Thoracic aorta (tissue), 2 donors: ENCODE measurements around the gene TBXT. TPM values are rescaled to one million over a fixed set of nuclear protein-coding genes. Genes with fewer than 3 reads are reported as not detected.
"Not testable (repeated sequence)": the region's sequence is repeated elsewhere in the genome, so short reads cannot be mapped to it uniquely, and the experiment has no call there.

Experiments used
- ATAC-seq: fragments of 150-250 bp; one replicate; pipeline ENCODE4 v1.8.0; 2017; ENCODE audit warnings: low read depth; ENCODE audit not compliant: insufficient number of reproducible peaks, low FRiP score
- DNase-seq: peaks from one replicate; pipeline ENCODE4 v3.0.0-alpha.2; 2020; ENCODE audit warnings: low spot score
- H3K27ac ChIP-seq, 2 donors: fragments of 200-600 bp; sonication (generic); 1 replicate in 1 of 2; 2 replicates in 1 of 2; pipeline ENCODE4 v1.5.1; 2016; ENCODE audit warnings: mild to moderate bottlenecking in 2 of 2, moderate library complexity in 2 of 2
- H3K27me3 ChIP-seq: fragments of 200-600 bp; sonication (generic); replicated peaks from 2 replicates; pipeline ENCODE4 v1.6.0; 2016; ENCODE audit warnings: mild to moderate bottlenecking; ENCODE audit not compliant: insufficient read depth
- H3K36me3 ChIP-seq: fragments of 200-600 bp; sonication (generic); one replicate; pipeline ENCODE4 v1.5.1; 2016
- H3K4me1 ChIP-seq, 2 donors: fragments of 200-600 bp; sonication (generic); 1 replicate in 1 of 2; 2 replicates in 1 of 2; pipeline versions ENCODE4 v1.5.1 to v1.6.0; 2016; ENCODE audit warnings: low read depth in 2 of 2, mild to moderate bottlenecking in 1 of 2; ENCODE audit not compliant: control insufficient read depth in 1 of 2
- H3K4me3 ChIP-seq: fragments of 200-600 bp; sonication (generic); 2 replicates; pipeline ENCODE4 v1.5.1; 2016; ENCODE audit warnings: mild to moderate bottlenecking
- H3K9me3 ChIP-seq: fragments of 200-600 bp; sonication (generic); 2 replicates; pipeline ENCODE4 v1.5.1; 2016
- total RNA-seq, 2 donors: library from RNA; depleted of rRNA; stranded (reverse); fragments of >200 nt; gene quantifications; one replicate each; pipeline versions ENCODE4 v1.1.0 to v1.2.3, GENCODE V29; 2016
- TF ChIP-seq, protein P1 (sequence below): fragments of 200-600 bp; sonication (generic); IDR thresholded peaks from one replicate; pipeline ENCODE4 v1.5.1; 2019; ENCODE audit warnings: antibody characterized with exemption

TBXT gene
- total RNA-seq, 2 donors from 2014 or later = not detected

DNA sequence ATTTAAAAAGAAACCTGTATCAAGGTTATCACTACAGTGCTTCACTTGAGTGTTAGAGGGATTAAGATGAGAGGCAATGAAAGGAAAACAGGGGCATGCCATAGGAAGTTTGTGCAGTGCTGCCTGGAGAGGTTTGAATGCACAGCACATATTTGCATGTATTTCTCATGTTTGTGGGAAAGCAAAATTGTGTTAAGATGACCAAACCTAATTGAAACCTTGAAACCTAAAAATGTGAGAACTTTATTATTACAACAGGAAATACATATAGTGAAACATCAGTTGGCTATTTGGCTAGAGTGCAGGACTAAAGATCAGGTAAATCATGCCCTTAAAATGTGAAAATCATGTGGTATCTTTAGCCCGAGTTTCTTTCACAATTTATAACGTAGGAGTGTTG lies 8.5 kb upstream of the TBXT start:
- H3K27me3 ChIP-seq = no peaks in the 10 kb centered on the region
- H3K4me3 ChIP-seq = no peak overlapping the region
- DNase-seq = no peak
- H3K36me3 ChIP-seq = no peaks in the 10 kb centered on the region
- H3K27ac ChIP-seq = no peak overlapping the region
- ATAC-seq = no peak
- no peaks in the 10 kb centered on the region for H3K4me1 ChIP-seq
- H3K9me3 ChIP-seq = no peaks in the 10 kb centered on the region
- TF ChIP-seq, protein P1, sequence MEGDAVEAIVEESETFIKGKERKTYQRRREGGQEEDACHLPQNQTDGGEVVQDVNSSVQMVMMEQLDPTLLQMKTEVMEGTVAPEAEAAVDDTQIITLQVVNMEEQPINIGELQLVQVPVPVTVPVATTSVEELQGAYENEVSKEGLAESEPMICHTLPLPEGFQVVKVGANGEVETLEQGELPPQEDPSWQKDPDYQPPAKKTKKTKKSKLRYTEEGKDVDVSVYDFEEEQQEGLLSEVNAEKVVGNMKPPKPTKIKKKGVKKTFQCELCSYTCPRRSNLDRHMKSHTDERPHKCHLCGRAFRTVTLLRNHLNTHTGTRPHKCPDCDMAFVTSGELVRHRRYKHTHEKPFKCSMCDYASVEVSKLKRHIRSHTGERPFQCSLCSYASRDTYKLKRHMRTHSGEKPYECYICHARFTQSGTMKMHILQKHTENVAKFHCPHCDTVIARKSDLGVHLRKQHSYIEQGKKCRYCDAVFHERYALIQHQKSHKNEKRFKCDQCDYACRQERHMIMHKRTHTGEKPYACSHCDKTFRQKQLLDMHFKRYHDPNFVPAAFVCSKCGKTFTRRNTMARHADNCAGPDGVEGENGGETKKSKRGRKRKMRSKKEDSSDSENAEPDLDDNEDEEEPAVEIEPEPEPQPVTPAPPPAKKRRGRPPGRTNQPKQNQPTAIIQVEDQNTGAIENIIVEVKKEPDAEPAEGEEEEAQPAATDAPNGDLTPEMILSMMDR = no peak

DNA sequence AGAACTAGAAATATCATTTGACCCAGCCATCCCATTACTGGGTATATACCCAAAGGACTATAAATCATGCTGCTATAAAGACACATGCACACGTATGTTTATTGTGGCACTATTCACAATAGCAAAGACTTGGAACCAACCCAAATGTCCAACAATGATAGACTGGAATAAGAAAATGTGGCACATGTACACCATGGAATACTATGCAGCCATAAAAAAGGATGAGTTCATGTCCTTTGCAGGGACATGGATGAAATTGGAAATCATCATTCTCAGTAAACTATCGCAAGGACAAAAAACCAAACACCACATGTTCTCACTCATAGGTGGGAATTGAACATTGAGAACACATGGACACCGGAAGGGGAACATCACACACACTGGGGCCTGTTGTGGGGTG lies 7.4 kb upstream of the TBXT start:
- not testable (repeated sequence) for ATAC-seq

DNA sequence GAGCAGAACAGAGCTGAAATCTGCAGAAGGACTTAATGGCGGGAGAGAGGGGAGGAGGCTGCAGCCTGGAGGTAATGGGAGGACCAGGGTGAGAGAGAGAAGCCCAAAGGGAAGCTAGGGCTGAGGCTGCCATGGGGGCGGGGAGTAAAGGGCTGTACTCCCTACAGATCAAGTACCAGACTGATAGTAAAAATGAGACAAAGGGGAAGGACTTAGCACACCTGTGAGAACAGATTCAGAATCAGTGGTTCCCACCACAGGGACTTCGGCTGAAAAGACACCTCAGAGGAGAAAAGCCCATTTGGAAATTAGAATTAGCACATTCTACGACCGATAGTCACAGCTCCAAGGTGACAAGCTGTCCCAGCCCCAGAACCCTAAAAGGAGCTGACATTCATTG lies 6.4 kb upstream of the TBXT start:
- no peaks in the 10 kb centered on the region for H3K4me1 ChIP-seq
- no peak for ATAC-seq
- H3K4me3 ChIP-seq = no peak overlapping the region
- no peaks in the 10 kb centered on the region for H3K9me3 ChIP-seq
- no peaks in the 10 kb centered on the region for H3K27me3 ChIP-seq
- TF ChIP-seq, protein P1 = no peak
- DNase-seq = no peak
- H3K27ac ChIP-seq = no peak overlapping the region
- H3K36me3 ChIP-seq = no peaks in the 10 kb centered on the region

More for the DNA sequence above, 7.4 kb upstream of the TBXT start:
- not testable (repeated sequence) for H3K36me3 ChIP-seq, DNase-seq, H3K27ac ChIP-seq, H3K4me1 ChIP-seq, H3K9me3 ChIP-seq, H3K4me3 ChIP-seq, H3K27me3 ChIP-seq

DNA sequence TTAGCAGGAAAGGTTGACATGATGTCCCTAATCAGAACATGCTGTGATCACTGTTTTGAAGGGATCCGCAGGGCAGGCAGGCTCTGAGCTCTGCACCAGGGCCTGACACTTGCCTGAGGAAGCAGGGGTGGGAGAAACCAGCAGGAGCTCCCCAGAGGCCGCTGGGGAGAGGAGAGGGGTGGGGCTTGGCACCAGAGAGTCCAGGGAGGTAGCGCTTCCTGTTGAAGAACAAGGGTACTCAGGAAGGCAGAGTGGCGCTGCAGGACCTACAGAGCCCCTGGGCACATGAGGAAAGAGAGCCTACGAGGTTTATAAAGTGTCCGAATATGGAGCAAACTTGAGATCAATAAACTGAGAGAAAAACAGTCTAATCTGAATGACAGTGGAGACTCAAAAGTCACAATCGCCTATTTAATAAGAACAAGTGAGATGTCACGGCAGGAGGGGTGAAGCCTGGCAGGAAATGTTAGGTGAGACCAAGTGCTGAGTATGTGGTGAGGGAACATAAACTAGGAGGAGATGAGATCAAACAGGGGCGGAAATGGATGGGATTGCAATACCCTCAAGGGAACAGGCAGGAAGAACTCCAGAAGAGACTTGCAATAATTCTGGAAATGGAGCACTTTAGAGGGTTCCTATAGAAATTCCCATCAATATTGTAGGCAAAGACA lies 5.8 kb upstream of the TBXT start:
- Histone ChIP-seq H3K4me1 (peaks cover 0 to 1% of the 10 kb centered on the region in 2 donors), H3K27me3 (no peaks in the 10 kb centered on the region), H3K9me3 (no peaks in the 10 kb centered on the region), H3K27ac (no peak overlapping the region), H3K36me3 (no peaks in the 10 kb centered on the region), H3K4me3 (no peak overlapping the region)
- DNase-seq (no peak), ATAC-seq (no peak)
- TF ChIP-seq, protein P1 = no peak

DNA sequence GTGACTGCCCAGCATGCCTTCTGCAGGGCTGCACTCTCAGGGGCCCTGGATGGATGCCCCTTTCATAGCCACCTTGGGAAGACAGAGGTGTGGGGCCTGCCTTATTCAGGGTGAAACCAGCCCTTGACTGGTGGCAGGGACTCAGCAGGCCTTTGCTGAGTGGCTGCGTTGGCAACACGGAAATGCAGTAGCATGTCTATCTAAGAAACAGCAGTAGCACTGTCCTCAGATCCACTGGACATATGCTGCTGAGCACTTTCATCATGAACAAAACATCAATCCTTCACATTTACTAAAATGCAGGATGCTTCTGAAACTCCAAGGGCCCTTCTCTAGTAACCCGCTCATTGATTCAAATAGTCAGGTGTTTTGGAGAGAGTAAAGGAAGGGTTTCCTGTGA lies 4.9 kb upstream of the TBXT start:
- Histone ChIP-seq H3K27ac (no peak overlapping the region), H3K36me3 (no peaks in the 10 kb centered on the region), H3K4me3 (no peak overlapping the region), H3K9me3 (no peaks in the 10 kb centered on the region), H3K4me1 (peaks cover 0 to 4% of the 10 kb centered on the region in 2 donors), H3K27me3 (no peaks in the 10 kb centered on the region)
- TF ChIP-seq, protein P1 = no peak
- ATAC-seq (no peak), DNase-seq (no peak)
